NOMO-1 (cell line): ENCODE measurements around the gene FNIP1.
"Not testable (repeated sequence)": the region's sequence is repeated elsewhere in the genome, so short reads cannot be mapped to it uniquely, and the experiment has no call there.

ENCODE experiments used
- DNase-seq, 2 experiments: peaks; one replicate each; lab custom pipeline; 2025; ENCODE audit not compliant: unreplicated experiment in 2 of 2; lab: John Stamatoyannopoulos, UW

FNIP1 gene

GRCh38 chr5:131754363-131754762 lies 42.5 kb downstream of the FNIP1 start:
- DNase-seq: no peak

- DNase-seq: no peak
Measured at GRCh38 chr5:131751506-131751905, 45.3 kb downstream of the FNIP1 start.

- no peak for DNase-seq
Measured at GRCh38 chr5:131749723-131750470, 46.9 kb downstream of the FNIP1 start.

GRCh38 chr5:131749138-131749537 lies 47.7 kb downstream of the FNIP1 start:
- no peak for DNase-seq

- DNase-seq: peak; percentile 41 to 85
Measured at GRCh38 chr5:131747180-131748105, 49.4 kb downstream of the FNIP1 start.

- no peak for DNase-seq
Measured at GRCh38 chr5:131746423-131746822, 50.4 kb downstream of the FNIP1 start.

- DNase-seq: no peak
Measured at GRCh38 chr5:131745703-131746102, 51.1 kb downstream of the FNIP1 start.

- no peak for DNase-seq
Measured at GRCh38 chr5:131745155-131745554, 51.7 kb downstream of the FNIP1 start.

- DNase-seq: no peak
Measured at GRCh38 chr5:131740477-131740876, 56.3 kb downstream of the FNIP1 start.

GRCh38 chr5:131735393-131735792 lies 61.4 kb downstream of the FNIP1 start:
- DNase-seq: no peak

GRCh38 chr5:131734939-131735338 lies 61.9 kb downstream of the FNIP1 start:
- DNase-seq: not testable (repeated sequence)

- DNase-seq: not testable (repeated sequence)
Measured at GRCh38 chr5:131729292-131729691, 67.5 kb downstream of the FNIP1 start.

- not testable (repeated sequence) for DNase-seq
Measured at GRCh38 chr5:131724089-131724488, 72.7 kb downstream of the FNIP1 start.

- DNase-seq: no peak
Measured at GRCh38 chr5:131720714-131721113, 76.1 kb downstream of the FNIP1 start.

GRCh38 chr5:131719564-131719963 lies 77.3 kb downstream of the FNIP1 start:
- no peak for DNase-seq

- DNase-seq: no peak
Measured at GRCh38 chr5:131718487-131719014, 78.3 kb downstream of the FNIP1 start.

- not testable (repeated sequence) for DNase-seq
Measured at GRCh38 chr5:131717164-131717563, 79.7 kb downstream of the FNIP1 start.

- DNase-seq: no peak
Measured at GRCh38 chr5:131716650-131717049, 80.2 kb downstream of the FNIP1 start.

GRCh38 chr5:131710391-131710790 lies 86.4 kb downstream of the FNIP1 start:
- DNase-seq: no peak

GRCh38 chr5:131709043-131709442 lies 87.8 kb downstream of the FNIP1 start:
- DNase-seq: no peak

GRCh38 chr5:131706281-131706680 lies 90.5 kb downstream of the FNIP1 start:
- no peak for DNase-seq
